Left cardiac atrium (tissue), 4 donors: ENCODE data around the gene MMP20. TPM values are rescaled to one million over a fixed set of nuclear protein-coding genes. Genes with fewer than 3 reads are reported as not detected.

Source experiments
- ATAC-seq, 2 donors: fragments of 200-7000 bp; cut with Tn5 transposase; one replicate each; pipeline ENCODE4 v1.9.1; 2020; ENCODE audit warnings: mild to moderate bottlenecking in 2 of 2, moderate library complexity in 2 of 2
- DNase-seq: peaks from one replicate; pipeline ENCODE4 v3.0.0-alpha.2; 2020
- intact Hi-C, 2 donors: fragments of 100-400 bp; cut with DNase I; formaldehyde crosslinking; loops; one replicate each; pipeline versions ENCODE4 v1.14.1 to v1.15.1; 2022 to 2023
- total RNA-seq, 2 donors: library from RNA; stranded (reverse); fragmentation: NEBNext Ultra II Directional; extraction: Animal tissue kit (Norgen Biotek cat#: 25700); gene quantifications; one replicate each; pipeline ENCODE4 v1.2.1, GENCODE V29; 2021
- donor health status: DM: no; HTN: yes; CAD: no.
- donor health status: DM: no; HTN: yes; CAD: no; lungs with severe emphysema.
- donor health status: DM: yes; HTN: yes; CAD: no.
- donor health status: Dilated cardiomyopathy.

MMP20 gene
- total RNA-seq, 2 donors from 2014 or later, result not detected

DNA sequence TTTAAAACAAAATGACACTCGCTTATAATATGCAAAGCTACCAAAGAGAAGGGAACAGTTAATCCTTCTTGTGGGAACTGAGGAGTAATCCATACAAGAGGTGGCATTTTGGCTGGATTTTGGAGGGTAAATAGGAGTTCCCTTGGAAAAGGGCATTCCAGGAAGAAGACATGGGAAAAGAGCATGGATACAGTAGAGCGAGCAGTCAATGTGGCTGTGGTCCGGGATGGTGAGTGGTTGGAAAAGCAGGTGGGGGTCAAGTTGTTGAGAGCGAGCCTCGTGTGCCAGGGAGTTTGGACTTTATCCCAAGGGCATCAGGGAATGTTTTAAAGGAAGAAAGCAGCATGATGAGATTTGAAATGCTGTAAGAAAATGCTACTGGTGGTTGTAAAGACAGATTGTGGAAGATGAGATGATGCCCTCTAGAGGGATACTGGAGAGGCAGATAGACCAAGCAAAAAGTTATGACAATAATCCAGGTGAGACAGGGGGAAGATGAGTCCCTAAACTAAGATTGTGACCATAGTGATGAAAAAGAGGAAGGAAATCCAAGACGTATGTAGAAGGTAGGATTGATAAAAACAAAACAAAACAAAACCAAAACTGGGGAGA is 90.8 kb downstream of the MMP20 start:
- DNase-seq (no peak), ATAC-seq (no peak)
- intact Hi-C loops, result no loop called here

GRCh38 chr11:102530558-102530957 is 94.6 kb downstream of the MMP20 start, which contains the start of gene MMP7:
Gene MMP7 (minus strand): TSS chr11:102530747. CDS start chr11:102530700, 47 bp downstream.
- DNase-seq, result no peak
- no peak for ATAC-seq
- intact Hi-C loops, result no loop called here

GRCh38 chr11:102528618-102529017 is 96.5 kb downstream of the MMP20 start:
- intact Hi-C loops, result loop anchor here in 1 of 2 donors (10.0 kb wide), 1 partner anchor 96 kb away; the partner anchor contains the start of gene MMP20
- no peak for ATAC-seq
- no peak for DNase-seq

DNA sequence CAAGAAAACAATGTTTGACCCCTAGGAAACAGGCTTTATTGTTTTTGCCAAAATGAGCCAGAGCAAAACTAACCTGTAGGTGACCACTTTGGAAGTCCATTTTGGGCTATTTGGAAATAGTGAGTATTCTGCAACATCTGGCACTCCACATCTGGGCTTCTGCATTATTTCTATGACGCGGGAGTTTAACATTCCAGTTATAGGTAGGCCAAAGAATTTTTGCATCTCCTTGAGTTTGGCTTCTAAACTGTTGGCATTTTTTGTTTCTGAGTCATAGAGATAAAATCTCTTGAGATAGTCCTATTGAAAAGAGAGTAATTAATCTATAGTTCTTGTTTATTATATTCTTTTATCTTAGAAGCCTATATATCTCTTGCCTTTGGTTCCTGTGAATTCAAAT is 97.4 kb downstream of the MMP20 start:
- ATAC-seq (no peak), DNase-seq (no peak)
- intact Hi-C loops, result loop anchor here in 1 of 2 donors (10.0 kb wide), 1 partner anchor 97 kb away; the partner anchor contains the start of gene MMP20

DNA sequence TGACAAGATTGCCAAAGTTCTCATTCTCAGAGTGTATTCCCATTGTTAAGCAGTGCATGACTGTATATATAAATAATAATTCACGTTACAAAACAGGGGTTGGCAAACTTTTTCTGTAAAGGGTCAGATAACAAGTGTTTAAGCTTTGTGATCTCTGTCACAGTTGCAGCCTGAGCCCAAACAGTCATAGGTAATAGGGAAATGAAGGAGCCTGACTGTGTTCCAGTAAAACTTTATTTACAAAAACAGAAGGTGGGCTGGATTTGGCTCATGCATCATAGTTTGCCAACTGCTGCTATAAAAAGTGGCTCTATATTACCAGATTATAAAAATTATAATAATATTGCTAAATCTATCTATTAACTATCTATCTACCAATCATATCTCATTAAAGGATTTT is 98.1 kb downstream of the MMP20 start:
- ATAC-seq, result no peak
- no peak for DNase-seq
- intact Hi-C loops, result loop anchor here in 1 of 2 donors (10.0 kb wide), 1 partner anchor 98 kb away; the partner anchor contains the start of gene MMP20

Other genes with a start within 250 kb of the MMP20 start
- 10 to 100 TPM; 80.5 to 89.0 TPM for gene TMEM123, start 172.6 kb downstream of the MMP20 start, total RNA-seq
- gene MMP7, start 94.6 kb downstream of the MMP20 start, total RNA-seq, result under 1 TPM in 1 of 2 donors, not detected in 1; 0.32 TPM
- gene MMP27, start 80.4 kb upstream of the MMP20 start, total RNA-seq, result not detected
- gene MMP8, start 99.6 kb upstream of the MMP20 start, total RNA-seq, result under 1 TPM in 1 of 2 donors, not detected in 1; 0.37 TPM
- not detected for gene MMP10, start 155.3 kb upstream of the MMP20 start, total RNA-seq
- gene MMP1, start 172.8 kb upstream of the MMP20 start, total RNA-seq, result under 1 TPM; 0.15 to 0.21 TPM
- gene MMP3, start 218.3 kb upstream of the MMP20 start, total RNA-seq, result not detected
- not detected for gene MMP12, start 249.7 kb upstream of the MMP20 start, total RNA-seq